HCT116 (cell line): ENCODE data around the gene ELF2. TPM values are rescaled to one million over a fixed set of nuclear protein-coding genes. Genes with fewer than 3 reads are reported as not detected.

Source experiments
- ATAC-seq: fragments of 200-7000 bp; cut with Tn5 transposase; 2 replicates; pipeline ENCODE4 v1.9.1; 2020; ENCODE audit warnings: mild to moderate bottlenecking, moderate library complexity
- BruUV-seq: library from RNA; stranded (reverse); fragments of 400-500 nt; replicated peaks from 2 replicates; lab custom pipeline; 2021; lab: Mats Ljungman, UMichigan
- CTCF ChIA-PET: fragments of 300-600 bp; sonication (Branson Sonifier 250); formaldehyde crosslinking; loops from one replicate; lab custom pipeline; 2021; ENCODE audit warnings: antibody characterized with exemption; lab: Charles Lee
- POLR2A ChIA-PET: fragments of 300-600, 350-600 bp; sonication (Branson Sonifier 250); formaldehyde crosslinking; loops from one replicate; lab custom pipeline; 2021; ENCODE audit warnings: antibody characterized with exemption; lab: Charles Lee
- RAD21 ChIA-PET, 2 experiments: fragments of 300-600 bp; sonication (Branson Sonifier 250); formaldehyde crosslinking; loops; one replicate each; lab custom pipeline; 2023; ENCODE audit warnings: low total read pairs in 2 of 2; ENCODE audit not compliant: uncharacterized antibody in 2 of 2, unreplicated experiment in 2 of 2, low non-redundant PET in 1 of 2; lab: Charles Lee
- DNase-seq: peaks from one replicate; pipeline ENCODE4 v3.0.0-alpha.2; 2010; ENCODE audit warnings: low read depth, low spot score
- H2AFZ ChIP-seq: fragments of 200-600 bp; shearing (Covaris generic), sonication (generic); 2 replicates; pipeline ENCODE4 v1.6.1; 2017; ENCODE audit warnings: low read depth, mixed run types, mixed read lengths, antibody characterized with exemption, low read length; ENCODE audit not compliant: poor library complexity, severe bottlenecking
- H3K27ac ChIP-seq: 2 replicates; pipeline ENCODE4 v1.5.1; 2012; ENCODE audit warnings: low read depth, low read length
- H3K27me3 ChIP-seq: fragments of 200-600 bp; sonication (generic); 2 replicates; pipeline ENCODE4 v1.6.1; 2016; ENCODE audit warnings: mixed run types, low read length, mixed read lengths; ENCODE audit not compliant: insufficient read depth
- H3K36me3 ChIP-seq, 2 experiments: fragments of 200-500 bp in 1 of 2; fragments of 200-600 bp in 1 of 2; sonication (Bioruptor generic) in 1 of 2; sonication (generic) in 1 of 2; 2 replicates each; pipeline versions ENCODE4 v1.5.1 to v1.6.1; 2014 to 2016; ENCODE audit warnings: low read length in 2 of 2, inconsistent platforms in 1 of 2, mixed read lengths in 1 of 2, mixed run types in 1 of 2; ENCODE audit not compliant: insufficient read depth in 2 of 2, control insufficient read depth in 1 of 2
- H3K4me1 ChIP-seq, 2 experiments: fragments of 200-600 bp in 1 of 2; sonication (generic) in 1 of 2; 2 replicates each; pipeline versions ENCODE4 v1.5.1 to v1.6.1; 2012 to 2017; ENCODE audit warnings: low read length in 2 of 2, inconsistent platforms in 1 of 2, mild to moderate bottlenecking in 1 of 2, mixed read lengths in 1 of 2, mixed run types in 1 of 2, moderate library complexity in 1 of 2; ENCODE audit not compliant: insufficient read depth in 2 of 2, control insufficient read depth in 1 of 2
- H3K4me2 ChIP-seq: fragments of 200-600 bp; sonication (generic); 2 replicates; pipeline ENCODE4 v1.6.1; 2017; ENCODE audit warnings: mixed run types, low read length, mixed read lengths
- H3K4me3 ChIP-seq, 2 experiments: fragments of 200-600 bp in 1 of 2; sonication (generic) in 1 of 2; replicated peaks in 1 of 2; 2 replicates each; pipeline ENCODE4 v1.5.1; 2011 to 2016; ENCODE audit warnings: low read length in 2 of 2, control low read depth in 1 of 2, low read depth in 1 of 2, mild to moderate bottlenecking in 1 of 2, mixed read lengths in 1 of 2, mixed run types in 1 of 2
- H3K79me2 ChIP-seq: fragments of 200-600 bp; sonication (generic); 2 replicates; pipeline ENCODE4 v1.6.1; 2017; ENCODE audit warnings: mild to moderate bottlenecking, mixed run types, low read length, moderate library complexity, mixed read lengths; ENCODE audit not compliant: insufficient read depth
- H3K9ac ChIP-seq: fragments of 200-600 bp; sonication (generic); 2 replicates; pipeline ENCODE4 v1.6.1; 2016; ENCODE audit warnings: low read length, mixed read lengths
- H3K9me2 ChIP-seq: fragments of 200-600 bp; sonication (generic), shearing (Covaris generic); 2 replicates; pipeline ENCODE4 v1.6.1; 2017; ENCODE audit warnings: mixed run types, mild to moderate bottlenecking, moderate library complexity; ENCODE audit not compliant: insufficient read depth
- H3K9me3 ChIP-seq, 2 experiments: fragments of 200-500 bp in 1 of 2; fragments of 200-600 bp in 1 of 2; sonication (Bioruptor generic) in 1 of 2; sonication (generic) in 1 of 2; 2 replicates each; pipeline ENCODE4 v1.6.1; 2014 to 2017; ENCODE audit warnings: low read length in 2 of 2, mixed read lengths in 2 of 2, inconsistent platforms in 1 of 2, low read depth in 1 of 2, mild to moderate bottlenecking in 1 of 2, mixed run types in 1 of 2, moderate library complexity in 1 of 2; ENCODE audit not compliant: control insufficient read depth in 1 of 2, insufficient read depth in 1 of 2
- H4K20me1 ChIP-seq: fragments of 200-600 bp; sonication (generic), shearing (Covaris generic); 2 replicates; pipeline ENCODE4 v1.6.1; 2017; ENCODE audit warnings: mixed run types, mild to moderate bottlenecking, moderate library complexity; ENCODE audit not compliant: insufficient read depth
- CBX3 ChIP-seq: IDR thresholded peaks from 2 replicates; pipeline ENCODE4 v1.6.1; 2012; ENCODE audit warnings: low read depth
- EGR1 ChIP-seq: IDR thresholded peaks from 2 replicates; pipeline ENCODE4 v1.6.1; 2012; ENCODE audit warnings: low read depth
- ELF1 ChIP-seq: IDR thresholded peaks from 2 replicates; pipeline ENCODE4 v1.6.1; 2012; ENCODE audit warnings: low read depth, borderline replicate concordance
- EZH2 ChIP-seq: fragments of 200-600 bp; sonication (generic); IDR thresholded peaks from 2 replicates; pipeline ENCODE4 v1.6.1; 2017; ENCODE audit warnings: antibody characterized with exemption, mixed run types
- EZH2phosphoT487 ChIP-seq: fragments of 200-600 bp; IDR thresholded peaks from 2 replicates; pipeline ENCODE4 v1.6.1; 2018; ENCODE audit warnings: antibody characterized with exemption, borderline replicate concordance
- POLR2A ChIP-seq: IDR thresholded peaks from 2 replicates; pipeline ENCODE4 v1.7.0; 2011; ENCODE audit warnings: borderline replicate concordance; ENCODE audit not compliant: insufficient read depth, insufficient read length; ENCODE audit errors: extremely low read depth
- TCF7L2 ChIP-seq: IDR thresholded peaks from 2 replicates; pipeline ENCODE4 v1.7.0; 2011; ENCODE audit warnings: borderline replicate concordance, inconsistent platforms; ENCODE audit not compliant: insufficient read depth, insufficient read length; ENCODE audit errors: extremely low read depth
- YY1 ChIP-seq: IDR thresholded peaks from 2 replicates; pipeline ENCODE4 v1.6.1; 2011; ENCODE audit warnings: low read length, low read depth, moderate library complexity, mild to moderate bottlenecking; ENCODE audit not compliant: insufficient replicate concordance; ENCODE audit errors: extremely low read depth
- intact Hi-C: fragments of 100-400 bp; cut with micrococcal nuclease; formaldehyde crosslinking; loops from 2 replicates; pipeline ENCODE4 v1.10.0; 2022
- total RNA-seq: library from RNA; stranded (reverse); gene quantifications from one replicate; pipeline ENCODE4 v1.2.1, GENCODE V29; 2021; ENCODE audit not compliant: unreplicated experiment
- TF ChIP-seq, protein P1 (sequence below): IDR thresholded peaks from 2 replicates; pipeline ENCODE4 v1.6.1; 2012
- TF ChIP-seq, protein P2 (sequence below): IDR thresholded peaks from 2 replicates; pipeline ENCODE4 v1.6.1; 2012; ENCODE audit warnings: low read depth
- TF ChIP-seq, protein P3 (sequence below), 3 experiments: fragments of 200-600 bp in 1 of 3; sonication (generic) in 1 of 3; IDR thresholded peaks in 2 of 3; conservative IDR thresholded peaks in 1 of 3; 2 replicates each; pipeline ENCODE4 v1.5.1; 2012 to 2017; ENCODE audit warnings: low read depth in 2 of 3, low read length in 2 of 3, antibody characterized with exemption in 1 of 3, borderline replicate concordance in 1 of 3, control low read depth in 1 of 3, mild to moderate bottlenecking in 1 of 3, mixed read lengths in 1 of 3, mixed run types in 1 of 3, moderate library complexity in 1 of 3; ENCODE audit not compliant: insufficient read depth in 1 of 3

The ELF2 gene
- total RNA-seq, 1 experiment from 2014 or later = 28.2 TPM

DNA sequence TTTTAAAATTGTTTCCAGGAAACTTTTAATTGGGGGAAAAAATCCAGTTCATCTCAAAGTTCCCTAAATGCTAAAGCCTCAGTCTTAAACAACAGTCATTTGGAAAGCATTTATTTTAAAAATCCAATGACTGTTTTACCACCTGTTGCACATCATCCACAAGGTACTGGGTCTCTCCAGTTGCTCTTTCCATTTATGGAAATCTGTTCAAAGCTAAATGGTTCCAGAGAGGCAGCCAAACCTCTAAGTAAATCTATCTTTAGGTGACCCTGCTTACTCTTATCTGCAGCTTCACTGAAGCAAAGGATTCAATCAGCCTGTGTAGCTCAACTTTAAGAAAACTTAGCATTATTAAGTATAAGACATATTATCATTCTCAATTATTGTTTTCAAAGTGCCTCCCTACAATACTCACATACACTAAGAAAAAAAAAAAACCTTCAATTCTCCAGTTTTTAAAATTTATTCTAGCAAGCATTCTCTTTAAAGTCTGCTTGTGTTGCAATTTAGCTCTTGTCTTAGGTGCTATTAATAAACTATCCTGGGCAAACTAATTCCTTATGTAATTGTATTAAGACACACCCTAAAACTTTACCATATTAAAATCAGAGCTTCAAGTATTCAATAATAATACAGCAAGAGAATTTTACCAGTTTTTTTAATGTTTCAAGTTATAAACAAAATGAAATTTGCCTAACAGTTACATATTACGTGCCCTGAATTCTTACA is 100.8 kb downstream of the ELF2 start:
- Histone ChIP-seq H3K27ac (no peak overlapping the region), H3K4me3 (no peak overlapping the region), H3K4me1 (no peaks in the 10 kb centered on the region), H4K20me1 (peaks cover 4% of the 10 kb centered on the region; the same call in 1 of the 2 replicates), H2AFZ (no peak overlapping the region), H3K4me2 (no peak overlapping the region), H3K27me3 (no peaks in the 10 kb centered on the region), H3K9me2 (no peaks in the 10 kb centered on the region), H3K36me3 (peaks cover 13 to 15% of the 10 kb centered on the region in 2 experiments), H3K79me2 (peaks cover 94% of the 10 kb centered on the region), H3K9me3 (no peaks in the 10 kb centered on the region)
- RAD21 ChIA-PET = no interaction called here
- intact Hi-C loops = no loop called here
- ATAC-seq = no peak
- no TSS peak for BruUV-seq
- CTCF ChIA-PET = no interaction called here
- POLR2A ChIA-PET = no interaction called here
- no peak for DNase-seq
- TF ChIP-seq, protein P1, sequence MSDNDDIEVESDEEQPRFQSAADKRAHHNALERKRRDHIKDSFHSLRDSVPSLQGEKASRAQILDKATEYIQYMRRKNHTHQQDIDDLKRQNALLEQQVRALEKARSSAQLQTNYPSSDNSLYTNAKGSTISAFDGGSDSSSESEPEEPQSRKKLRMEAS = no peak
- TF ChIP-seq, protein P2, sequence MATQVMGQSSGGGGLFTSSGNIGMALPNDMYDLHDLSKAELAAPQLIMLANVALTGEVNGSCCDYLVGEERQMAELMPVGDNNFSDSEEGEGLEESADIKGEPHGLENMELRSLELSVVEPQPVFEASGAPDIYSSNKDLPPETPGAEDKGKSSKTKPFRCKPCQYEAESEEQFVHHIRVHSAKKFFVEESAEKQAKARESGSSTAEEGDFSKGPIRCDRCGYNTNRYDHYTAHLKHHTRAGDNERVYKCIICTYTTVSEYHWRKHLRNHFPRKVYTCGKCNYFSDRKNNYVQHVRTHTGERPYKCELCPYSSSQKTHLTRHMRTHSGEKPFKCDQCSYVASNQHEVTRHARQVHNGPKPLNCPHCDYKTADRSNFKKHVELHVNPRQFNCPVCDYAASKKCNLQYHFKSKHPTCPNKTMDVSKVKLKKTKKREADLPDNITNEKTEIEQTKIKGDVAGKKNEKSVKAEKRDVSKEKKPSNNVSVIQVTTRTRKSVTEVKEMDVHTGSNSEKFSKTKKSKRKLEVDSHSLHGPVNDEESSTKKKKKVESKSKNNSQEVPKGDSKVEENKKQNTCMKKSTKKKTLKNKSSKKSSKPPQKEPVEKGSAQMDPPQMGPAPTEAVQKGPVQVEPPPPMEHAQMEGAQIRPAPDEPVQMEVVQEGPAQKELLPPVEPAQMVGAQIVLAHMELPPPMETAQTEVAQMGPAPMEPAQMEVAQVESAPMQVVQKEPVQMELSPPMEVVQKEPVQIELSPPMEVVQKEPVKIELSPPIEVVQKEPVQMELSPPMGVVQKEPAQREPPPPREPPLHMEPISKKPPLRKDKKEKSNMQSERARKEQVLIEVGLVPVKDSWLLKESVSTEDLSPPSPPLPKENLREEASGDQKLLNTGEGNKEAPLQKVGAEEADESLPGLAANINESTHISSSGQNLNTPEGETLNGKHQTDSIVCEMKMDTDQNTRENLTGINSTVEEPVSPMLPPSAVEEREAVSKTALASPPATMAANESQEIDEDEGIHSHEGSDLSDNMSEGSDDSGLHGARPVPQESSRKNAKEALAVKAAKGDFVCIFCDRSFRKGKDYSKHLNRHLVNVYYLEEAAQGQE = no peak
- no peak for TF ChIP-seq EGR1
- TF ChIP-seq EZH2 = no peak
- no peak for TF ChIP-seq POLR2A
- TF ChIP-seq YY1 = no peak
- no peak for TF ChIP-seq EZH2phosphoT487
- no peak for TF ChIP-seq CBX3
- TF ChIP-seq, protein P3, sequence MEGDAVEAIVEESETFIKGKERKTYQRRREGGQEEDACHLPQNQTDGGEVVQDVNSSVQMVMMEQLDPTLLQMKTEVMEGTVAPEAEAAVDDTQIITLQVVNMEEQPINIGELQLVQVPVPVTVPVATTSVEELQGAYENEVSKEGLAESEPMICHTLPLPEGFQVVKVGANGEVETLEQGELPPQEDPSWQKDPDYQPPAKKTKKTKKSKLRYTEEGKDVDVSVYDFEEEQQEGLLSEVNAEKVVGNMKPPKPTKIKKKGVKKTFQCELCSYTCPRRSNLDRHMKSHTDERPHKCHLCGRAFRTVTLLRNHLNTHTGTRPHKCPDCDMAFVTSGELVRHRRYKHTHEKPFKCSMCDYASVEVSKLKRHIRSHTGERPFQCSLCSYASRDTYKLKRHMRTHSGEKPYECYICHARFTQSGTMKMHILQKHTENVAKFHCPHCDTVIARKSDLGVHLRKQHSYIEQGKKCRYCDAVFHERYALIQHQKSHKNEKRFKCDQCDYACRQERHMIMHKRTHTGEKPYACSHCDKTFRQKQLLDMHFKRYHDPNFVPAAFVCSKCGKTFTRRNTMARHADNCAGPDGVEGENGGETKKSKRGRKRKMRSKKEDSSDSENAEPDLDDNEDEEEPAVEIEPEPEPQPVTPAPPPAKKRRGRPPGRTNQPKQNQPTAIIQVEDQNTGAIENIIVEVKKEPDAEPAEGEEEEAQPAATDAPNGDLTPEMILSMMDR (IDR thresholded peaks at IDR 0.05 in 2 of 3, conservative IDR thresholded peaks at IDR 0.05 in 1 of 3; ENCODE audit: borderline replicate concordance in 1 of 3, insufficient read depth in 1 of 3, low read depth in 2 of 3, low read length in 2 of 3) = no peak
- TF ChIP-seq ELF1 = no peak
- TF ChIP-seq TCF7L2 = no peak
- TF ChIP-seq, all 23 proteins: peak for 0
- no peak overlapping the region for H3K9ac ChIP-seq
